Gastroesophageal sphincter (tissue), 4 donors: ENCODE data around the gene MKNK2. TPM values are rescaled to one million over a fixed set of nuclear protein-coding genes. Genes with fewer than 3 reads are reported as not detected.

ENCODE experiments used
- ATAC-seq: fragments of 150-250 bp; one replicate; pipeline ENCODE4 v1.9.1; 2016; ENCODE audit warnings: mild to moderate bottlenecking, moderate library complexity
- H3K27ac ChIP-seq, 4 donors: fragments of 200-600 bp; sonication (generic) in 3 of 4; 1 replicate in 3 of 4; 2 replicates in 1 of 4; pipeline ENCODE4 v1.5.1; 2016 to 2019
- H3K27me3 ChIP-seq: fragments of 200-600 bp; sonication (generic); one replicate; pipeline ENCODE4 v1.5.1; 2019
- H3K36me3 ChIP-seq, 2 donors: fragments of 200-600 bp; sonication (generic); one replicate each; pipeline ENCODE4 v1.5.1; 2019; ENCODE audit warnings: control low read depth in 1 of 2
- H3K4me1 ChIP-seq, 3 donors: fragments of 200-600 bp; sonication (generic); 1 replicate in 2 of 3; 2 replicates in 1 of 3; pipeline ENCODE4 v1.5.1; 2016 to 2019; ENCODE audit warnings: control low read depth in 2 of 3
- H3K4me3 ChIP-seq, 2 donors: fragments of 200-600 bp; sonication (generic); one replicate each; pipeline ENCODE4 v1.5.1; 2019; ENCODE audit warnings: mild to moderate bottlenecking in 1 of 2, moderate library complexity in 1 of 2
- H3K9me3 ChIP-seq, 3 donors: fragments of 200-600 bp; sonication (generic); one replicate each; pipeline ENCODE4 v1.5.1; 2017 to 2019; ENCODE audit warnings: control low read depth in 2 of 3
- CTCF ChIP-seq, 4 experiments: fragments of 200-600 bp in 2 of 4; fragments of 450-650 bp in 2 of 4; sonication (generic) in 1 of 4; IDR thresholded peaks; one replicate each; pipeline ENCODE4 v1.5.1; 2017 to 2019; ENCODE audit warnings: antibody characterized with exemption in 4 of 4, mild to moderate bottlenecking in 2 of 4, moderate library complexity in 2 of 4
- EP300 ChIP-seq: sonication (generic); formaldehyde crosslinking; IDR thresholded peaks from one replicate; pipeline ENCODE4 v1.6.1; 2017; ENCODE audit warnings: antibody characterized with exemption, mild to moderate bottlenecking
- POLR2A ChIP-seq, 2 donors: fragments of 450-650 bp; IDR thresholded peaks; one replicate each; pipeline ENCODE4 v1.6.1; 2017; ENCODE audit warnings: antibody characterized with exemption in 2 of 2, mild to moderate bottlenecking in 2 of 2, moderate library complexity in 1 of 2
- POLR2AphosphoS5 ChIP-seq: sonication (generic); formaldehyde crosslinking; IDR thresholded peaks from one replicate; pipeline ENCODE4 v1.6.1; 2017; ENCODE audit warnings: antibody characterized with exemption
- WGBS, 2 donors: methylation state at CpG; one replicate each; pipeline ENCODE4 v1.1.5; 2018; ENCODE audit warnings: low coverage in 1 of 2; 5-methylcytosine and 5-hydroxymethylcytosine counted together
- total RNA-seq, 4 donors: library from RNA; depleted of rRNA; stranded (reverse); fragments of >200 nt; gene quantifications; one replicate each; pipeline ENCODE4 v1.1.0, GENCODE V29; 2016

The MKNK2 gene
- total RNA-seq, 4 donors from 2014 or later = 98.4 to 195 (median 173) TPM

- Histone ChIP-seq H3K9me3 (no peaks in the 10 kb centered on the region), H3K27me3 (no peaks in the 10 kb centered on the region), H3K4me3 (no peak overlapping the region), H3K4me1 (peaks cover 0 to 49% (median 8%) of the 10 kb centered on the region in 3 donors), H3K27ac (peak overlapping the region in 1 of 4 donors; percentile 58), H3K36me3 (peaks cover 0 to 100% of the 10 kb centered on the region in 2 donors)
- no peak for ATAC-seq
- no CpG with 5 or more reads among the region's 23 CpGs for WGBS, 2 donors
- TF ChIP-seq POLR2AphosphoS5 (no peak), POLR2A (IDR thresholded peaks at IDR 0.05) (no peak)
Observed at GRCh38 chr19:2079865-2080301, 28.8 kb upstream of the MKNK2 start.

GRCh38 chr19:2079076-2079864 is 28.2 kb upstream of the MKNK2 start:
- no peak overlapping the region for H3K4me3 ChIP-seq
- WGBS, 2 donors = 85% methylated on average over 4 of the region's 32 CpGs; no CpG with 5 or more reads in 1 of the 2 donors
- no peaks in the 10 kb centered on the region for H3K9me3 ChIP-seq
- H3K4me1 ChIP-seq = peaks cover 0 to 49% (median 8%) of the 10 kb centered on the region in 3 donors
- no peak for TF ChIP-seq POLR2AphosphoS5
- no peak for TF ChIP-seq CTCF (IDR thresholded peaks at IDR 0.05)
- TF ChIP-seq POLR2A (IDR thresholded peaks at IDR 0.05) = no peak
- no peak for TF ChIP-seq EP300
- no peaks in the 10 kb centered on the region for H3K27me3 ChIP-seq
- H3K36me3 ChIP-seq = peaks cover 0 to 100% of the 10 kb centered on the region in 2 donors
- ATAC-seq = no peak
- no peak overlapping the region for H3K27ac ChIP-seq

DNA sequence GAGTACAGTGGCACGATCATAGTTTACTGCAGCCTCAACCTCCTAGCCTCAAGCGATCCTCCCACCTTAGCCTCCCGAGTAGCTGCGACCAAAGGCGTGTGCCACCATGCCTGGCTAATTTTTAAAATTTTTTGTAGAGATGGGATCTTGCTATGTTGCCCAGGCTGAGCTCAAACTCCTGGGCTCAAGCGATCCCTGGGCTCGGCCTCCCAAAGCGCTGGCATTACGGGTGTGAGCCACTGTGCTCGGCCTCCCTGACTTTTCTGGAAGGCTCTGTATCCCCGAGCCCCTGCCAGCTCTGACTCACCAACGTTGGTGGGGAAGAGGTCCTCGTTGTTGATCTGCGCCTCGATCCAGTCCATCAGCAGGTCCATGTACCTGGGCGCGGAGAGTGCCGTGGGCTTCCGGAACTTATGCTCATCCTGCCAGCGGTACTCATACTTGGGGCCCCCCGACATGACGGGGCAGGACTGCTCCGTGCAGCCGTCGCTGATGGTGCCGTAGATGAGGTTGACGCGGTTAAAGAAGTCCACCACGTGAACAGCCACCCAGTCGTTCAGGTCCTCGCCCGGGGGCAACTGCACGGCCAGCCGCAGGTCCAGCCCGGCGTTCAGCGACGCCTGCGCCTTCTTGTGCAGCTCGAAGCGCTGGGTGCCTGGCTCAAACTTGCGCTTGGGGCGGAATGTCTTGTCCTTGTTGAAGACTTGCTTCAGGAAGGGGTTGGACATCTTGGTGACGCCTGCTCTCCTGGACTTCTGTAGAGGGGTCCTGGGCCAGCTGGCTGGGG is 27.0 kb upstream of the MKNK2 start:
- H3K27ac ChIP-seq = no peak overlapping the region
- no peak for ATAC-seq
- peaks cover 0 to 39% (median 0%) of the 10 kb centered on the region in 3 donors for H3K4me1 ChIP-seq
- H3K4me3 ChIP-seq = no peak overlapping the region
- H3K9me3 ChIP-seq = no peaks in the 10 kb centered on the region
- H3K27me3 ChIP-seq = no peaks in the 10 kb centered on the region
- peaks cover 0 to 100% of the 10 kb centered on the region in 2 donors for H3K36me3 ChIP-seq
- 96 to 100% methylated on average over 5 to 14 of the region's 44 CpGs for WGBS, 2 donors
- TF ChIP-seq CTCF (IDR thresholded peaks at IDR 0.05) (no peak), POLR2A (IDR thresholded peaks at IDR 0.05) (no peak), POLR2AphosphoS5 (no peak), EP300 (no peak)

DNA sequence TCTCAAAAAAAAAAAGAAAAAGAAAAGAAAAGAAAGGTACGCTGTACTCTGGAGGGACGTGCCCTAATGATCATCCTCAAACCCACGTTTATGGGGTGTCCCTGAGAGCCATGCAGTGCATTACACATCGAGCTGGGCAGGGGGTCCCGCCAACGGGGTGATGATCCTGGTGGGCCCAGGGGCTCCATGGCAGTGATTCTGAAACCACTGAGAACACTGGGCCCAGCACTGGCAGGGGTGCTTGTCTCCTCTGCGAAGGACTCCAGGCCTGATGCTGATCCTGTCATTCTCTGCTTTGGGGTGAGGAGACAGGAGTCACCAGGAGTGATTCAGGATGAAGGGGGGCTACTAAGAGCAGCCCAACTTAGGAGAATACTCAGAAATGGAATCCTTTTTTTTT is 26.4 kb upstream of the MKNK2 start:
- H3K36me3 ChIP-seq = peaks cover 0 to 100% of the 10 kb centered on the region in 2 donors
- no peak for ATAC-seq
- H3K9me3 ChIP-seq = no peaks in the 10 kb centered on the region
- no peak overlapping the region for H3K27ac ChIP-seq
- H3K4me1 ChIP-seq = peaks cover 0 to 33% (median 0%) of the 10 kb centered on the region in 3 donors
- no peaks in the 10 kb centered on the region for H3K27me3 ChIP-seq
- 81 to 100% methylated on average over 2 to 3 of the region's 7 CpGs for WGBS, 2 donors
- TF ChIP-seq EP300 (no peak), POLR2AphosphoS5 (no peak), CTCF (IDR thresholded peaks at IDR 0.05) (no peak), POLR2A (IDR thresholded peaks at IDR 0.05) (no peak)
- no peak overlapping the region for H3K4me3 ChIP-seq

- no peak for ATAC-seq
- no peaks in the 10 kb centered on the region for H3K27me3 ChIP-seq
- WGBS, 2 donors = 98 to 100% methylated on average over 3 to 12 of the region's 32 CpGs
- TF ChIP-seq CTCF (IDR thresholded peaks at IDR 0.05) (no peak), POLR2AphosphoS5 (no peak), POLR2A (IDR thresholded peaks at IDR 0.05) (no peak), EP300 (no peak)
- H3K4me1 ChIP-seq = peaks cover 0 to 25% (median 0%) of the 10 kb centered on the region in 3 donors
- H3K36me3 ChIP-seq = peaks cover 0 to 100% of the 10 kb centered on the region in 2 donors
- no peak overlapping the region for H3K27ac ChIP-seq
- no peak overlapping the region for H3K4me3 ChIP-seq
- no peaks in the 10 kb centered on the region for H3K9me3 ChIP-seq
Observed at GRCh38 chr19:2076526-2076944, 25.5 kb upstream of the MKNK2 start.
